GM21367 (cell line): ENCODE measurements around the gene OPRD1.
"Not testable (repeated sequence)": the region's sequence is repeated elsewhere in the genome, so short reads cannot be mapped to it uniquely, and the experiment has no call there.

Experiments used
- ATAC-seq: cut with Tn5 transposase; IDR thresholded peaks from one replicate; pipeline ENCODE4 v1.9.1; 2021; ENCODE audit not compliant: unreplicated experiment

The OPRD1 gene

DNA sequence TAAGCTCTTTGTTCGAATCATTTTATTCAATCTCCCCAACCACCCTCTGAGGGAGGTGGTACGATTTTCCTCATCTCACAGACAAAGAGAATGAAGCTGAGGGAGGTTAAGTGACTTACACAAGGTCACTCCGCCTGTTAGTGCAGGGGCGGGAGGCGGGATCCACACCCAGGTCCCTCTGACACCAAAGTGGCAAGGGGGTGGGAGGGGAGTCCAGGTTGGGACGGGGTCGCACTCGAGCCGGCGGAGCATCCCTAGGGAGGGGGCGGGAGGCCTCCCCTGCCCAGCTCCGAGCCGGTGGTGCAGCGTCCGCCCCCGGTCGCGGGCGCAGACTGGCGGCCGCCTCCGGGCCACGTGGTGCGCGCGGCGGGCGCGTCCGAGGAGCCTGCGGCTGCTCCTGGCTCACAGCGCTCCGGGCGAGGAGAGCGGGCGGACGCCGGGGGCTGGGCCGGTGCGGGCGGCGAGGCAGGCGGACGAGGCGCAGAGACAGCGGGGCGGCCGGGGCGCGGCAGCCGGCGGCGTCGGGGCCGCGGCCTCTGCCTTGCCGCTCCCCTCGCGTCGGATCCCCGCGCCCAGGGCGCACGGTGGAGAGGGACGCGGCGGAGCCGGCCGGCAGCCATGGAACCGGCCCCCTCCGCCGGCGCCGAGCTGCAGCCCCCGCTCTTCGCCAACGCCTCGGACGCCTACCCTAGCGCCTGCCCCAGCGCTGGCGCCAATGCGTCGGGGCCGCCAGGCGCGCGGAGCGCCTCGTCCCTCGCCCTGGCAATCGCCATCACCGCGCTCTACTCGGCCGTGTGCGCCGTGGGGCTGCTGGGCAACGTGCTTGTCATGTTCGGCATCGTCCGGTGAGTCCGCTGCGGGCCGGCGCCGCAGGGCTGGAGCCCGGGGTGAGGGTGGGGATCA is at the start of gene OPRD1:
Gene OPRD1 (plus strand): TSS at position 405 of the 903 bp plus-strand sequence. CDS start 214 bp downstream, at position 619.
- no peak for ATAC-seq

DNA sequence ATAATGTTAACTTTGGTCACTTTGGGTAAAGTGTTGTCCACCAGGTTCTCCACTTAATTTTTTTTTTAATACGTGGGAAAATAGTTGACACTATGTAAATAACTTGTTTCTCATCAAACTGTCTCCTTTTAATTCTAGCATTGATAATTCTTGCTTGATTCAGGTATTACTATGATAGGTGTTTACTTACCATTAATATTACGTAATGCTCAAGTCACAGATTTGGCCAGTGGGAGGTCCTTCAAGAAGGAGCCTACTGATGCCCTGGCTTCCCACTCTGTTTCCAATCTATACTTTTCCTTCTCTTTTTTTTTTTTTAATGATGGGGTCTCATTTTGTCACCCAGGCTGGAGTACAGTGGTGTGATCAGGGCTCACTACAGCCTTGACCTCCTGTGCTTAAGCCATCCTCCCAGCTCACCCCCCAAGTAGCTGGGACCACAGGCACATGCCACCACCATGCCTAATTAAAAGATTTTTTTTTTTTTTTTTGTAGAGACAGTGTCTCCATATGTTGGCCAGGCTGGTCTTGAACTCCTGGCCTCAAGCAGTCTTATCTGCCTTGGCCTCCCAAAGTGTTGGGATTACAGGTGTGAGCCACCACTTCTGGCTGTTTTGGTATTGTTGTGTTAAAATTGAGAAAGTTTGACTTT is 45.3 kb upstream of the OPRD1 start:
- no peak for ATAC-seq

DNA sequence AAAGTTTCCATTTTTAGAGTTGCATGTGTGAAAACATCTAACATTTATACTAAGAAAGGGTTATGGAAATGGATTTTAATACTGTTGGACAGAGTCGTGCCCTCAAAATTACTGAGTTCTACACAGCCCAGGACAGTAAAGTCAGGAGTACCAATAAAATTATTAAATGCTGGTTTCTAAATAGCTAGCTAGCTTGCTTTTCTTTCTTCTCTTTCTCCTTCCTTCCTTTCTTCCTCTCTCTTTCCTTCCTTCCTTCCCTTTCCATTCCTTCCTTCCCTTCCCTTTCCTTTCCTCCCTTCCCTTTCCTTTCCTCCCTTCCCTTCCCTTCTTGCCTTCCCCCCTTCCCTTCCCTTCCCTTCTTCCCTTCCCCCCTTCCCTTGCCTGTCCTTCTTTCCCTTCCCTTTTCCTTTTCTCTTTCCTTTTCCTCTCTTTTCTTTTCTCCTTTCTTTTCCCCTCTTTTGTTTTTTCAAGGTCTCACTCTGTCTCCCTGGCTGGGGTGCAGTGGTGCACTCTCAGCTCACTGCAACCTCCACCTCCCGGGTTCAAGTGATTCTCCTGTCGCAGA is 41.3 kb upstream of the OPRD1 start:
- no peak for ATAC-seq

DNA sequence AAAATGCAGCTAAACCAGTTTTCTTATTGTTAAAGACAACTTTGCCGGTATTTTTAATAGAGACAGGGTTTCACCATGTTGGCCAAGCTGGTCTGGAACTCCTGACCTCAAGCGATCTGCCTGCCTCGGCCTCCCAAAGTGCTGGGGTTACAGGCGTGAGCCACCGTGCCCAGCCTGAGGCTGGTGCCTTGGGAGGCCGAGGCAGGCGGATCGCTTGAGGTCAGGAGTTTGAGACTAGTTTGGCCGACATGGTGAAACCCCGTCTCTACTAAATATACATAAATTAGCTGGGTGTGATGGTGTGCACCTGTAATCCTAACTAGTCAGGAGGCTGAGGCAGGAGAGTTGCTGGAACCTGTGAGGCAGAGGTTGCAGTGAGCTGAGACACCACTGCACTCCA is 40.0 kb upstream of the OPRD1 start:
- ATAC-seq, result not testable (repeated sequence)

DNA sequence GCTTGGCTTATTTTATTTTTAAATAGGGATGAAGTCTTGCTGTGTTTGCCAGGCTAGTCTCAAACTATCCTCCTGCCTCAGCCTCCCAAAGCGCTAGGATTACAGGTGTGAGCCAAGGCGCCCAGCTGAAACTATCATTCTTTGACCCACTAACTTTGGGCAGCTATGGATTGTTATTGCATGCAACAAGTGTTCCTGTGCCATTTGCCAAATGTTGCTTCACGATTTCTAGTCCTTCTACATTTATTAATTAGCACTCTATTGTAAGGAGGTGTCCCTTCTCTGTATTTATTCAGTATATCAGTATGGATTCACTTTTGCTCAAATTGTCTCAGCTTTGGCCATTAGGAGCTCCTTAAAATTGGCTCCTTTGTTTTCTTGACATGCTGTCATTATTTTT is 38.9 kb upstream of the OPRD1 start:
- no peak for ATAC-seq

DNA sequence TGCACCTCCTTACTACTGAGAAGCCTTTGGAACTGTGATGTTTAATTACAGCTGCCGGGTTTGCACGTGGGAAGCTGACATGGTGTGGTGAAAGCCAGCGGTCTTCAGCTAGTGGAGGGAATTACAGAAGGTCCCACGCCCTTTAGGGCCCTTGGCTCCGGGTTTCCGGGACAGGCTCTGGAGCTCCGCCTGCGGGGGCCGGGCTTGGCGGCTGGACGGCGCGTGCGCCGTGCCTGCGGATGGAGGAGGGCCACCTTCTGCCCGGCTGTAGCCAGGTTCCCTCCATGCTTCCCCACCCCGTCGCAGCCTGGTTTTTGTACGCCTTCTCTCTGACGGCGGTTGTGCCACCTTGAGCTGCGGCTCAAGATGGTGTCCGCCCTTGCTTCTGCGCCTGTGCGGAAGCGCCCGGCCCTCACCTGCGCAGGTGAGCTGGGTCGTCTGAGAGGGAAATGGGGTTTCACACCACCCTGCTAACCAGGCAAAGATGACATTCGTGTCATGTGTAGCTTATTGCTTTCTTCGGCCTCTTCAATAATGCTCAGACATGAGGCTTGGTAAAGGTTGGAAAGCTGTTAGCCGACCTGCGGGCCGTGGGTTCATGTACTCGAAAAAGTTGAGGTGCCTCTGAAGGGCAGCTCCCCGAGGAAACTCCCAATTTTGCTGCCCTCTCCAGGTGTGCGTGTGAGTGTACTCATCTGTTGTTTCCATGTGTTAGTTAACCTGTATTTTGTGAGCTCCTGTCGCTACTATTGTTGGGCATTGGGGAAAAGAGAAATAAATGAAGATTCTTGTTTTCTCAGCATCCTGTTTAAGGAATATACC is 36.6 kb upstream of the OPRD1 start:
- no peak for ATAC-seq

DNA sequence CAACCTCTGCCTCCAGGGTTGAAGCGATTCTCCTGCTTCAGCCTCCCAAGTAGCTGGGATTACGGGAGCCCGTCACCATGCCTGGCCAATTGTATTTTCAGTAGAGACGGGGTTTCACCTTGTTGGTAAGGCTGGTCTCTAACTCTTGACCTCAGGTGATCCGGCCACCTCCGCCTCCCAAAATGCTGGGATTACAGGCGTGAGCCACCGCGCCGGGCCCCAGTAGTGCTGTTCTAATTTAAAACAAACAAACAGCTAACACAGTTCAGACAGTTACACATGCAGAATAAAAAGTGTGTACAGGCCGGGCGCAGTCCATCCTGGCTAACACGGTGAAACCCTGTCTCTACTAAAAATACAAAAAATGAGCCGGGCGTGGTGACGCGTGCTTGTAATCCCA is 35.6 kb upstream of the OPRD1 start:
- no peak for ATAC-seq

DNA sequence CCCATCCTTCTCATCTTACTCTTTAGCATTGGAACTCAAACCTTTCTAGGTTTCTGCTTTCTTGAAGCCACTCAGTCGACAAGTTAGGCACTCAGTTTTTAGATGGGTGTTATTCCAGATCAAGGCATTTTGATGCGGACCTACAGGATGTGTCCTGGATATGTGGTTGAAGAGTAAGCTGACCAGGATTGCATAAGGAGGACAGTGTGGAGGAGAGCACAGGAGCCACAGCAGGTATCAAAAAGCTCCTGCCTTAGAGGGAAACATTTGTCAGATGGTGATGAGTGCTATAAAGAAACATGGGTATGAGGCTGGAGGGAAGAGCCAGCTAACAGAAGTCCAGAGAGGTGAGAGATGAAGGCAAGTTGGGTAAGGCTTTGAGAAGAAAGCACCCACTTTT is 33.9 kb upstream of the OPRD1 start:
- ATAC-seq, result no peak

DNA sequence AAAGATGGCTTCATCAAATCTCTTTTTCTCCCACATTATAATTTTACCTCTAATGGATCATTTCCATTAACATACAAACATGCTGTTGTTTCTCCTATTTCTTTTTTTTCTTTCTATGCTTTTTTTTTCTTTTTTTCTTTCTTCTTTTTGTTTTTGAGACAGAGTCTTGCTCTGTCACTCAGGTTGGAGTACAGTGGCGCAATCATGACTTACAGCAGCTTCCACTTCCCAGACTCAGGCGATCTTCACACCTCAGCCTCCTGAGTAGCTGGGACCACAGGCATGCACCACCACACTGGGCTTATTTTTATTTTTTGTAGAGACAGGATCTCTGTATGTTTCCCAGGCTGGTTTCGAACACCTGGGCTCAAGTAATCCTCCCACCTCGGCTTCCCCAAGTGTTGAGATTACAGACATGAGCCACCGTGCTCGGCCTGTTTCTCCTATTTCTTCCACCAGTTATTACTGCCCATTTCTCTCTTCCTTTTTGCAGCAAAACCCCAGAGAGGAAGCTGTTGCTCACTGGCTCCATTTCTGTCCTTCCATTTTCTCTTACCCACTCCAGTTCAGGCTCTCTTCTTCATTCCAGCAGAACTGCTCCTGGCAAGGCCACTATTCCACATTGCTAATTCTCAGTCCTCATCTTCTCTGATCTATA is 32.1 kb upstream of the OPRD1 start:
- ATAC-seq, result no peak

DNA sequence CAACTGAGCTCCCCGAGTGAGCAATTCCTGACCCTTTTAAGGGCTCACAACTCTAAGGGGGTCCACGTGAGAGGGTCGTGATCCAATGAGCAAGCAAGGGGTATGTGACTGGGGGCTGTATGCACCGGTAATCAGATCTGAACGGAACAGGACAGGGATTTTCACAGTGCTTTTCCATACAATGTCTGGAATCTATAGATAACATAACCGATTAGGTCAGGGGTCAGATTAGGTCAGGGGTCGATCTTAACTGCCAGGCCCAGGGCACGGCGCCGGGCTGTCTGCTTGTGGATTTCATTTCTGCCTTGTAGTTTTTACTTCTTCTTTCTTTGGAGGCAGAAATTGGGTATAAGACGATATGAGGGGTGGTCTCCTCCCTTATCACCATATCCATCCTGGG is 30.7 kb upstream of the OPRD1 start:
- ATAC-seq, result no peak

DNA sequence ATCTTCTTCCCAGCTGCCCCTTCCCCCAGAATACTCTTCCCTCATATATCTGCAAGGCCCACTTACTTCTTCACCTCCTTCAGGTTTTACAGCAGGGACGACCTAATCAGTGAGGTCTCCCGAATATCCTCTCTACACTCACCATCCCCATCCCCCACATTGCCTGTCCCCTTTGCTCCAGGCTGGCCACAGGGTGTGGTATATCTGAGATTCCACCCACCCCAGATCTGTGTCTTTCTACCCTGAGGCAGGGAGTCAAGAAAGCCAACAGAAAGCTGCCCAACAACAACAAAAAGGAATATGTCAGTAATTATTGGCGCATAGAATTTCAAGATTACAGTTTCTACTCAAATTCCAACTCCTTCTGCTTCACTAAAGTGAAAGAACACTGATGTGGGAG is 30.0 kb upstream of the OPRD1 start:
- no peak for ATAC-seq

DNA sequence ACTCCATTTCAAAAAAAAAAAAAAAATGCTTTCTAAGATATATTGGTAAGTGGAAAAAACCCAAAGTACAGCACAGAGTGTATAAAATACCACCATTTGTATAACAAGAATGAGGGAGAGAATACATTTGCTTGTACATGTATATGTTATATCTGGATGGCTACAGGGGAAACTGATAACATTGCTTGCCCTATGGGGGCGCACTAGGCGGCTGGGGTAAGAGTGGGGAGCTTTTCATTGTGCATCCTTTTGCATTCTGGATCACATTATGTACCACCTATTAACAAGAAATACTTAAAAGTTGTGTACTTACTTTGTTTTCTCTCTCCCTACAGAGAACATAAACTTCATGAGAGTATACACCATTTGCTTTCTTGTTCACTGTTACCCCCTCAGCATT is 28.6 kb upstream of the OPRD1 start:
- no peak for ATAC-seq

DNA sequence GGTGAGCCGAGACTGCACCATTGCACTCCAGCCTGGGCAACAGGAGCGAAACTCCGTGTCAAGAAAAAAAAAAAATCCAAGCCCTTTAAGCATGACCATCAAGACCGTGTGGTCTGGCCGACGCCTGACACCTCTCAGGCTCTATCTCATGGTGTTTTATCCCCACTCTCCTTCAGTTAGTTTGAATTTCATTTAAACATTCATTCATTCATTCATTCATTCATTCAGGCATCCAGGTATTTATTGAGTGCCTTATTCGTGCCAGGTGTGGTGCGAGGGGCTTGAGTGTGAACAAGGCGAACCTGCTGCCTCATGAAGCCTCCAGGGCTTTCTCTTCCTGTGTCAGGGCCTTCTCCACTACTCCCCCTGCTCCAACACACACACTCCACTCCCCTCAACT is 22.6 kb upstream of the OPRD1 start:
- ATAC-seq, result no peak

DNA sequence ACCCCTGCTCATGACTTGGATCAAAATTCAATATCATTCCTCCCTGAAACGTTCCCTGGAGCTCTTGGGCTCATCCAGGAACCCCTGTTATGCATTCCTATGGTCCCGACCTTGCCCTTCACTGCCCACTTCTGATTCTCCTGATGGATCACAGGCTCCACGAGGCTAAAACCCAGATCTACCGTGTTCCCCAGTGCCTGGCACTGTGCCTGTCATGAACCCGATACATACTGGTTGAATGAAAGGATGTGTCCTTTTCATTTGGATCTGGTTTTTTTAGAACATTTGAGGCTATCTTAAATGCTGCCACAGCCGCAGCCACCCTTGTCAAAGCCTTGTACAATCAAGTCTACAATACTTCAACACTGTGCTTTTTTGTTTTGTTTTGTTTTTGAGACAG is 22.2 kb upstream of the OPRD1 start:
- no peak for ATAC-seq

DNA sequence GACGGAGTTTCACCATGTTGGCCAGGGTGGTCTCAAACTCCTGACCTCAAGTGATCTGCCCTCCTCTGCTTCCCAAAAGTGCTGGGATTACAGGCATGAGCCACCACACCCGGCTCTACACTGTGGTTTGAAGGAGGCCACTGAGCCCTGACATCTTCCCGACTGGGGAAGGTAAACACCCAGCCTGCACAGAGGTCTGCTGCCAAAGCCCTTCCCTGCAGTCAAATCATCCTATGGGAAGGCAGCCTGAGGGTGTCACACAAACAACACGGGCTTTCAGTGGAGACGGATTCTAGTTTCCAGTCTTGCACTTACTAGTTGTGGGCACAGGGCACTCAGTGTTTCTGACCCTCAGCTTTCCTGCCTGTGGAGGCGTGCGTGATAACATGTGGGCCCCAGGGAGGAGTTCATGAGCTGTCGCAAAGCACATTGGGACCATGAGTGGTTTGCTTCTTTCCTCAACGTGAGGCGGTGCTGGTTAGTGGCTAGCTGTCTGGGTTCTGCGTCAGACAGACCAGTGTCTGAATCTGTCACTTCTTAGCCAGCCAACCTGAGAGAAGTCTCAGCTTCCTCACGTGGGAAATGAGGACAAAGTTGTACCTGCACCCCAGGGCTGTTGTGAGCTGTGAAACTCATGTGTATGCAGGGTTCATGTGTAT is 21.5 kb upstream of the OPRD1 start:
- ATAC-seq, result no peak

DNA sequence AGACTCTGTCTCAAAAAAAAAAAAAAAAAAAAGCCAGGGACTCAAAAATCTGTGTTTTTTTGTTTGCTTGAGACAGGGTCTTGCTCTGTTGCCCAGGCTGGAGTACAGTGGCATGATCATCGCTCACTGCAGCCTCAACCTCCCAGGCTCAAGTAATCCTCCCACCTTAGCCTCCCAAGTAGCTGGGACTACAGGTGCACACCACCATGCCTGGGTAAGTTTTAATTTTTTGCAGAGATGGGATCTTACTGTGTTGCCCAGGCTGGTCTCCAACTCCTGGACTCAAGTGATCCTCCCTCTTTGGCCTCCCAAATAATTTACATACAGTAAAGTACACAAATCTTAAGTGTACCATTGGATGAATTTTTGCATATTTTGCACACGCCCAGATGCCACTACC is 20.0 kb upstream of the OPRD1 start:
- not testable (repeated sequence) for ATAC-seq

DNA sequence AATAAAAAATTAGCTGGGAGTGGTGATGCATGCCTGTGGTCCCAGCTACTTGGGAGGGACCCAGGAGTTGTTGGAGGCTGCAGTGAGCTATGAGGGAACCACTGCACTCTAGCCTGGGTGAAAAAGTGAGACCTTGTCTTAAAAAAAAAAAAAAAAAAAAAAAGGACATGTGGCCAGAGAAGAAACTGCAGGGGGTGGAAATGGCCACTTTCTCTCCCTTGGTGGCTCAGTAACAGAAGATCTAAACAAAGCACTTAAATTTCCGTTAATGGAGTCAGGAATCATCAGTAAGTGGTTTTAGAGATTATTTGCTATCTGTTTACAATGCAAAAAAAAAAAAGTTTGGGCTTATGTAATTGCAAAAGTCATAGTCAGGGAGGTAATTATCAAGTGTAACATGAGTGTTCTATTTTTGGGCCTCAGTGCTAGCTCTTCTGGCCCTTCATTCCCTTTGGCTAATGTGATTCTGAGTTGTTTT is 19.3 kb upstream of the OPRD1 start:
- no peak for ATAC-seq

DNA sequence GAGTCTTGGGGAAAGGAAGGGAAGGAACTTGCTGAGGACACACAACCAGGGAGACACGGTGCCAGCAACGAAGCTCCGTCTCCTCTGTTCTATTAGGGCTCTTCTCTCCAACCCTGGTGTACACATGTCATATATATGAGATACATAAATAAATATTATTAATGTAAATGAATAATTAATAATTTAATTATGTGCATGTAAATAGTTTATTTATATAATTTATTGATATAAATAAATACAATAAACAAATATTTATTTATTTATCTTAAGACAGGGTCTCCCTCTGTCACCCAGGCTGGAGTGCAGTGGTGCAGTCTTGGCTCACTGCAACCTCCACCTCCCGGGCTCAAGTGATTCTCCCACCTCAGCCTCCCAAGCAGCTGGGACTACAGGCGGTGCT is 17.4 kb upstream of the OPRD1 start:
- not testable (repeated sequence) for ATAC-seq

DNA sequence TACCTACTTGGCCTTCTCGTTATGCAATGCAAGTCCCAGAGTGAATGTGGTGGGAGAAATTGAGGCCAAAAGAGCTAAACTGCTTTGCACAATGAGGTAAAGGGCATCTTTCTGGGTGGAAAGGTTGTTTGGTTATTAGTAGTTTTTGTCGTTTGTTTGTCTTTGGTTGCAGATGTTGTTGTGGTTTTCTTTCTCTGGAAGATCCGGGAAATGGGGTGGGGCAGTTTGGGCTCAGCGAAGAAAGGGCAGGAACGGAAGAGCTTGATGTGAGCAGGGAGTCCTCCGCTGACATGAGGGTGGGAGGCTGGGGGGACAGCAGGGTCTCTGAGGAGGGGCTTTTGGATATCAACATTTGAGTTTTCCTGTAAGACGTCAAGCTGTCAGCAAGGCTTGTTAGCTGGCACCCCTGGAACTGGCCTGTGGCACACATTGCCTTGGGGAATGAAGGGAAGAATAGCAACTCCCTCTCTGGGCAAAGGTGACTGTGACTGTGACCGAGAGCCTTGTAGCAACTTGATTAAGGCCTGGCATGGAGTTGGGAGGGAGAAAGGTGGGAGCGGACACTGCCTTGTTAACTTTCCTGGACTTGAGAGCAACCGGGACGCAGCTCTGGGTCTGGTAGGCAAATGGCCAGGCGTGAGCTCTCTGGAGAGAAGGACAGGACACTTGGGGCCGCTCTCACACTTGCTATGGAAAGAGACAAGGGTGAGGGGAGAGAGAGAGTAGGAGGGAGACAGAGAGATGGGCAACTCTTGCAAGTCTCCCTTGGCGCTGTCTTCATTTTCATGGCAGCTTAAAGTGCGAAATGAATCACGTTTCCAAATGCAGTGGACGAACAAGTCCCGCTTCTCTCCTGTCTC is 15.4 kb upstream of the OPRD1 start:
- no peak for ATAC-seq
